Endothelial cell (in vitro differentiated cells): ENCODE data around the gene ARHGEF28. TPM values are rescaled to one million over a fixed set of nuclear protein-coding genes. Genes with fewer than 3 reads are reported as not detected.

ENCODE experiments used
- DNase-seq: peaks from one replicate; pipeline ENCODE4 v3.0.0; 2021; ENCODE audit warnings: low spot score
- H3K27ac Mint-ChIP-seq: one replicate; pipeline ENCODE4 v1.8.0; 2021; ENCODE audit warnings: mixed read lengths, inconsistent platforms; ENCODE audit not compliant: unreplicated experiment
- H3K27me3 Mint-ChIP-seq: one replicate; pipeline ENCODE4 v1.8.0; 2021; ENCODE audit warnings: mild to moderate bottlenecking, moderate library complexity, mixed read lengths, inconsistent platforms; ENCODE audit not compliant: unreplicated experiment
- H3K36me3 Mint-ChIP-seq: one replicate; pipeline ENCODE4 v1.8.0; 2021; ENCODE audit warnings: mild to moderate bottlenecking, low read depth, mixed read lengths, inconsistent platforms; ENCODE audit not compliant: unreplicated experiment
- H3K4me1 Mint-ChIP-seq: one replicate; pipeline ENCODE4 v1.8.0; 2021; ENCODE audit warnings: mild to moderate bottlenecking, mixed read lengths, inconsistent platforms; ENCODE audit not compliant: unreplicated experiment
- H3K4me3 Mint-ChIP-seq: one replicate; pipeline ENCODE4 v1.8.0; 2021; ENCODE audit warnings: mild to moderate bottlenecking, mixed read lengths, inconsistent platforms; ENCODE audit not compliant: unreplicated experiment
- H3K9me3 Mint-ChIP-seq: one replicate; pipeline ENCODE4 v1.8.0; 2021; ENCODE audit warnings: mixed read lengths, inconsistent platforms; ENCODE audit not compliant: unreplicated experiment
- total RNA-seq: library from RNA; stranded (reverse); fragmentation: NEBNext Ultra II Directional; extraction: Animal tissue kit (Norgen Biotek cat#: 25700); gene quantifications from one replicate; pipeline ENCODE4 v1.2.1, GENCODE V29; 2021; ENCODE audit not compliant: unreplicated experiment
- TF ChIP-seq, protein P1 (sequence below): fragments of 200-600 bp; sonication (generic); IDR thresholded peaks from one replicate; pipeline ENCODE4 v1.5.0; 2021; ENCODE audit warnings: antibody characterized with exemption; ENCODE audit not compliant: unreplicated experiment

Gene ARHGEF28
- total RNA-seq, 1 donor from 2014 or later = 1.5 TPM

DNA sequence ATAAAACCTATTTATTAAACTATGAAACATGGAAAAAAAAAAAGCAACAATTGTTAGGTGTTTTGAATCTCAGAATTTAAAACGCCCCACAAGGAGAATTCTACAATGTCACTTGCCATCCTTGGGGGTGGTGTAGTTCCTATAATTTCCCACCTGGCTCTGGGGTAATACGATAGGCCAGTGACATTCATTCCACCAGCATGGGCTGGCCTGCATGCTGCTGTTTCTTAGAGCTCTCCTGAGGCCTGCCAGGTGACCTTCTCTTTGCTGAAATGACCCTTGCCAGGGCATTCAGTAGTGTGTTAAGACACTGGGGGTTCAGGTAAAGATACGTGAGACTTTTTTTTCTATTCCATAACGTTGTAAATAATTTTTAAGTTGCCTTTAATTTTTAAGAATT is 10.0 kb upstream of the ARHGEF28 start:
- Mint-ChIP-seq H3K9me3 (no peaks in the 10 kb centered on the region), H3K36me3 (no peaks in the 10 kb centered on the region), H3K27me3 (no peaks in the 10 kb centered on the region), H3K4me1 (peaks cover 5% of the 10 kb centered on the region), H3K27ac (no peak overlapping the region), H3K4me3 (no peak overlapping the region)
- DNase-seq = no peak
- TF ChIP-seq, protein P1, sequence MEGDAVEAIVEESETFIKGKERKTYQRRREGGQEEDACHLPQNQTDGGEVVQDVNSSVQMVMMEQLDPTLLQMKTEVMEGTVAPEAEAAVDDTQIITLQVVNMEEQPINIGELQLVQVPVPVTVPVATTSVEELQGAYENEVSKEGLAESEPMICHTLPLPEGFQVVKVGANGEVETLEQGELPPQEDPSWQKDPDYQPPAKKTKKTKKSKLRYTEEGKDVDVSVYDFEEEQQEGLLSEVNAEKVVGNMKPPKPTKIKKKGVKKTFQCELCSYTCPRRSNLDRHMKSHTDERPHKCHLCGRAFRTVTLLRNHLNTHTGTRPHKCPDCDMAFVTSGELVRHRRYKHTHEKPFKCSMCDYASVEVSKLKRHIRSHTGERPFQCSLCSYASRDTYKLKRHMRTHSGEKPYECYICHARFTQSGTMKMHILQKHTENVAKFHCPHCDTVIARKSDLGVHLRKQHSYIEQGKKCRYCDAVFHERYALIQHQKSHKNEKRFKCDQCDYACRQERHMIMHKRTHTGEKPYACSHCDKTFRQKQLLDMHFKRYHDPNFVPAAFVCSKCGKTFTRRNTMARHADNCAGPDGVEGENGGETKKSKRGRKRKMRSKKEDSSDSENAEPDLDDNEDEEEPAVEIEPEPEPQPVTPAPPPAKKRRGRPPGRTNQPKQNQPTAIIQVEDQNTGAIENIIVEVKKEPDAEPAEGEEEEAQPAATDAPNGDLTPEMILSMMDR = no peak

DNA sequence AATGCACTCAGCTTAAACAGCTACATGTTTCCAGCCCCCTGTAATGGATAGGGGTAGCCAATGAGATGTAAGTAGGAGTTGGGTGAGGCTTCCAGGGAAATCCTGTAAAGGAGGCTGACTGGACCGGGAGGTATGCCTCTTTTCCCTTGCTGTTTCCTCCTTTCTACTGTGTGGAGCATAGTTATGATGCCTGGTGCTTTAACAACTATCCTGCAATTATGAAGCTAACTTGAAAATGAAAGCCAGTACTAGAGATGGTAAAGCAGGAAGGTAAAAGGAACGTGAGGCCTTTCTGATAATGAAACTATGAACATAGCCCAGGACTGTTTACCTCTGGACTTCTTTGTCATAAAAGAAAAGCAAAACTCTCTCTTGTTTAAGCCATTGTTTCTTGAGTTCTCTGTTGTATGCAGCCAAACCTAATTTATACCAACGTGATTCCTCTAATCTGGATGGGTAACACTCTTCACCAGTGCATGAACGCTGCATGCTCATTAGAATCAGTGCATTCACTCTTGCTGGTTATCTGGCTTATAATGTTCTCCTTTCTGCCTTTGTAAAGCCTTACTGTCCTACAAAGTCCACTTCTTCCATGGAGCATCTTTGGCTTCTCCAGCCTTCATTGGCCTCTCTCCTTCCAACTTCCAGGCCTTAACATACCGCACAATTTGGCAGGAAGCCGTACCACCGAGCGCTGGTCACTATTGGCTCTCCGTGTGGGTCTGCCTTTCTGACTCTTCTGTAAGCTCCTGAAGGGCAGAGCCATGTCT is 8.3 kb upstream of the ARHGEF28 start:
- H3K27ac Mint-ChIP-seq = no peak overlapping the region
- no peaks in the 10 kb centered on the region for H3K9me3 Mint-ChIP-seq

DNA sequence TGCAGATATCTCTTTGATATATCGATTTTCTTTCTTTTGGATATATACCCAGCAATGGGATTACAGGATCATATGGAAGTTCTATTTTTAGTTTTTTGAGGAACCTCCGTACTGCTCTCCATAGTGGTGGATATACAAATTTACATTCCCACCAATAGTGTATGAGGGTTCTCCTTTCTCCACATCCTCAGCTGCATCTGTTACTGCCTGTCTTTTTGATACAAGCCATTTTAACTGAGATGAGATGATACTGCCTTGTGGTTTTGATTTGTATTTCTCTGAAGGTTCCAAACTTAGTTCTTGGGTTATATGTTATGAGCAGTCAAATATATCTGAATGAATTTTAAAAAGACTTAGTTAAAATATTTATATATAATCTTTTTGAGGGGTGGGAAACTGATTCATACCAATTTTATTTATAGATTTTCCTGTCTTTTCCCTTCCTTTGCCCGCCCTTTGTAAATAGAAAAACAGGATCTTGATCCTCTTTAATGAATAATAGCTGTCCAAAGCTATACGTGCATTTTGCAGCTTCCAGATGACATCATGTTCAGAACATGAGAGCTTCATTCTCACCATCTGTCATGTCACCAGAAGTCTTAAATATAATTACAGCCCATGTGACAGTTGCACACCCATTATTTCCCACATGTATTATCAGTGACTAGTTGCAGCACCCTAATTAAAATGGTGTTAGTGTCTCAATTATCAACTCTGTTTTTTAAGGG is 6.2 kb upstream of the ARHGEF28 start:
- Mint-ChIP-seq H3K9me3 (no peaks in the 10 kb centered on the region), H3K27me3 (no peaks in the 10 kb centered on the region), H3K36me3 (no peaks in the 10 kb centered on the region), H3K4me1 (peaks cover 5% of the 10 kb centered on the region), H3K4me3 (no peak overlapping the region), H3K27ac (no peak overlapping the region)
- no peak for DNase-seq
- TF ChIP-seq, protein P1 = no peak

More for the DNA sequence above, 8.3 kb upstream of the ARHGEF28 start:
- DNase-seq = no peak
- Mint-ChIP-seq H3K27me3 (no peaks in the 10 kb centered on the region), H3K4me1 (peaks cover 5% of the 10 kb centered on the region), H3K4me3 (no peak overlapping the region), H3K36me3 (no peaks in the 10 kb centered on the region)
- TF ChIP-seq, protein P1 = no peak

DNA sequence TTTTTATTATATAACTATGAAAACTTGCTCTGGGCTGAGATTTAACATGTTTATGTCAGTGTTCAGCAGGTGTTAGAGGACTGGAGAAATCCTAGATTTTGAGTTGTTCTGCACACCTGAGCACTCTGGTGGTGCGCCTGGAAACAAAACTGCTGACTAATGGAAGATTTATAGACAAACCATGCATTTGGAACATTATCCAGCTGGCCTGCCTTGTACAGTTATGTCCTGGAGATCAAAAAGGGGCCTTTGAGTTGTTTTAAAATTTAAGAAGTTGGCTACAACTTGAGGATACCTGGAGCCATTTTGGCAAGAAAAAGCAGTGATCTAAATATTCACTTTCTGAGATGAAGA is 5.7 kb upstream of the ARHGEF28 start:
- TF ChIP-seq, protein P1 = no peak
- Mint-ChIP-seq H3K27me3 (peaks cover 1% of the 10 kb centered on the region), H3K9me3 (no peaks in the 10 kb centered on the region), H3K4me1 (peaks cover 5% of the 10 kb centered on the region), H3K36me3 (no peaks in the 10 kb centered on the region), H3K4me3 (no peak overlapping the region), H3K27ac (no peak overlapping the region)
- DNase-seq = no peak

DNA sequence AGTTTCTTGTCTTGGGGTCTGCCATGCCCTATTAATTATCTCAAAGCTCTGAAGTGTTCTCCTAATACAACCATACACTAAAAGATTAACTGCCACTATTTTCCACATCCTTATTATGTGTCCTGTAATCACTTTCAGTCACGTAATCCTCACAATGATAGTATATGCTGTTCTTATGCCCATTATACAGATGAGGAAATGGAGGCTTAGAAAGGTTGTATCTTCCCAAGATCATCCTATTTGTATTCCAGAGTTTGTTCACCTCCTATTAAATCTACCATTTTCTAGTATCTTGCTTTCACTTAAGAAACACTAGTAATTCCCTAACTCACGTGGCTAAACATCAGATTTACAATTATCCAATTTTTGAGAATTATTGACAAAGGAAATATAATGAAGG is 2.9 kb upstream of the ARHGEF28 start:
- Mint-ChIP-seq H3K4me3 (no peak overlapping the region), H3K27me3 (peaks cover 8% of the 10 kb centered on the region), H3K9me3 (no peaks in the 10 kb centered on the region), H3K27ac (no peak overlapping the region), H3K4me1 (no peaks in the 10 kb centered on the region), H3K36me3 (no peaks in the 10 kb centered on the region)
- no peak for DNase-seq
- TF ChIP-seq, protein P1 = no peak
